Stimulated activated naive CD4-positive, alpha-beta T cell (primary cell): ENCODE data around the gene P3R3URF.

Experiments used
- DNase-seq, 6 experiments: peaks; one replicate each; lab custom pipeline; 2025; lab: John Stamatoyannopoulos, UW

Gene P3R3URF

DNA sequence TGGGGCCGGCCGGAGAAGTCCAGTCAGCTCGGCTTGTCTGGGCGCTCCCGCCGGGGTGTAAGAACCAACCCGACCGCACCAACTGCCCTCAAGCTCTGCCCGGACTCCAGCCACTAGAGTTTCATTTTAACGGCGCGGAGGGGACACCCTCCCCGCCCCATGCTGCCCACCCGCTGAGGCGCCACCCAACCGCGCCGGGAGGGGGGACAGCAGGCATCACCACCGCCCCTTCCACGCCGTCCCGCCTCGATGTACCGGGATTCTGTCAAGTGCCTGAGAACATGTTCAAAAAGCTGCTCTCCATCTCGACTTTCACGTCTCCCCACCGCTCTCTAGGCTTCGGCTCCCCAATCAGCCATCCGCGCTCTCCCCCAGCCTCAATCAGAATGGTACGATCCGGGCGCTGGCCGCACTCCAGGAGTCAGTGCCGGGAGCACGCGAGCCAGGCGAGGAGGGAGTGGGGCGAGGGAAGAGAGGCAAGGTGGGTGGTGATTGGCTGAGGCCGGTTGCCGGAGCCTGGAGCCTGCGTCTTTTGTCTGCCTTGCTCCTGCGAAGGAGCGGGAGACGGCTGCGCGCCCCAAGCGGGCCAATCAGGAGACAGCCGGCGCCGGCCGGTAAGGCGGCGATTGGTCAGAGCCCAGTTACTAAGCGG, 43.6 kb downstream of the P3R3URF start, which contains the start of gene PIK3R3:
PIK3R3 (minus strand) TSS at position 101 of the 652 bp plus-strand sequence. CDS start 677 bp downstream, outside the sequence.
- DNase-seq: peak; percentile 28 to 77 (median 60)

DNA sequence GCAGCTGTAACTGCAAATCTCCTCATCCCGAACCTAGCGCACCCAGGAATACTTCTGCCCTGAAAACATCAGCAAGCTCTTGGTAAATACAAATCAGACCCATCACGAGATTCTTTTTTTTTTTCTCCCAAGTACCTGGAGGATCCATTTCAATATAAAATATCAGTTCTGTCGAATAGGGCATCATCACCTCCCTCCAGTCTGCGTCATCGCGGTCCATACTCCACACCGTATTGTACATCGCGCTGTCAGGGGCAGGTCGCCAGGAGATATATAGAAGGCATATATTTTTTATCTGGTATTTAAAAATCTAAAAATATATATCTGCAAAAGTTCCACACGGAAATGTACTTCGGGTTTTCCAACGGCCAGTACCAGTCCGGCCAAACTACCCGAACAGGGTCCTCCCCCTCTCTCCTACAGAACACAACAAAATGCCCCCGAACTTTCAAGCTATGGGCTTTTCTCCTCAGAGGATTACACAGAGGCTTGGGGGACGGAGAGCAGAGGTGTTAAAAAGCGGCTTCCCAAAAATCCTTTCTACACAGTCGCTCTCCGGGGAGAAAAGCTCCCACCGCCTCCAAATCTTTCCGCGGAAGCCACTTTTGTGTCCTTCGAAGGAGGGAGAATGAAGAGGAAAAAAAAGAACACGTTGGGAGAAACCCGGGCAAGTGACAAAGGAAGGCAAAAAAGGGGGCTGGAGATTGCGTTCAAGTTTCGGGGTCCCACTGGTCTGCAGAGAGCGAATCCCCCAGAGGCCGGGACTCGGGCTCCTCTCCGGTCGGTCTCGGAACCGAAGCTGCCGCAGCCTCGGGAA, 44.4 kb downstream of the P3R3URF start:
- peak in 3 of 6 experiments; percentile 20 to 25 (median 22) for DNase-seq

- peak in 1 of 6 experiments; percentile 5 for DNase-seq
These were observed 45.2 kb downstream of the P3R3URF start for GRCh38 chr1:46131093-46131492.

DNA sequence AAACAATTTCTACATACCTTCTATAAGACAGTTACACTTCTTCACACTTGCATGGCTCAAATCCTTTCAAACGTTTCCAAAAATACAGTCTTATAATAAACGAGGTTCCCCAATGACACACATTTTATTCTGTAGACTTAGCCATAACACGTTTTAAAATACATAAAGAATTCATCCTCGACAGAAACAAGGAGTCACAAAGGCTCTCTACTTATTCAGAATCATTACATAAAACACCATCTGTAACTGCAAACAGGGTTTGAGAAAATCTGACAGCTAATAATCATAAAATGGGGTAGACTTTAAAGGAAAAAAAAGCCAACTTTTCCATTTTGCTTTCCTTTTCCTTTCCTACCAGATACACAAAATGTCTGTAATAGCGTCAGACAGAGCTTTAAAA, 45.7 kb downstream of the P3R3URF start:
- no peak for DNase-seq

DNA sequence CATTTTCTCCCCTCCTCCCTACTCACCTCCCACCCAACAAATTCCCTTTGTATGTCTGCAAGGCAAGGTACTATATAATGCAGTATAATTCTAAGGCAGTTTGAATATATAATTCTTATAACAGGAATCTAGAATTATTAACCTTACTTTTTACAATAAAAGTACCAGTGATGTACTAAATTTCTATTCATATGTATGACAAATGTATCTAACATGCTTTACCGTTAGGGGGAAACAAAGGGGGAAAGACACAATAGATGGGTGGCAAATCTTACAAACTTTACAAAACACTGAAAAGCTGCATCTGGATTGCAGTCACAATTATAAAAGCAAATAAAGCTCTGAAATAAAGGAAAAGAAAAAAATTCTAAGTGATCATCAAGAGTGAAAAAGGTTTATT, 46.2 kb downstream of the P3R3URF start:
- DNase-seq: no peak

GRCh38 chr1:46128344-46128743, 47.9 kb downstream of the P3R3URF start:
- DNase-seq: no peak
